A549 treated with RU486 at 1 μM for 4 hours (cell line): ENCODE results near the gene RIOK1. TPM values are rescaled to one million over a fixed set of nuclear protein-coding genes. Genes with fewer than 3 reads are reported as not detected.

Experiments used
- total RNA-seq: library from RNA; stranded (reverse); fragments of 200-300 nt; extraction: Qiagen RNA extraction; gene quantifications from 5 replicates; pipeline ENCODE4 v1.2.3, GENCODE V29; 2022; ENCODE audit warnings: low read depth

Gene RIOK1
- total RNA-seq, result 10.1 to 13.4 TPM (median 12.9 TPM) in 5 replicates

DNA sequence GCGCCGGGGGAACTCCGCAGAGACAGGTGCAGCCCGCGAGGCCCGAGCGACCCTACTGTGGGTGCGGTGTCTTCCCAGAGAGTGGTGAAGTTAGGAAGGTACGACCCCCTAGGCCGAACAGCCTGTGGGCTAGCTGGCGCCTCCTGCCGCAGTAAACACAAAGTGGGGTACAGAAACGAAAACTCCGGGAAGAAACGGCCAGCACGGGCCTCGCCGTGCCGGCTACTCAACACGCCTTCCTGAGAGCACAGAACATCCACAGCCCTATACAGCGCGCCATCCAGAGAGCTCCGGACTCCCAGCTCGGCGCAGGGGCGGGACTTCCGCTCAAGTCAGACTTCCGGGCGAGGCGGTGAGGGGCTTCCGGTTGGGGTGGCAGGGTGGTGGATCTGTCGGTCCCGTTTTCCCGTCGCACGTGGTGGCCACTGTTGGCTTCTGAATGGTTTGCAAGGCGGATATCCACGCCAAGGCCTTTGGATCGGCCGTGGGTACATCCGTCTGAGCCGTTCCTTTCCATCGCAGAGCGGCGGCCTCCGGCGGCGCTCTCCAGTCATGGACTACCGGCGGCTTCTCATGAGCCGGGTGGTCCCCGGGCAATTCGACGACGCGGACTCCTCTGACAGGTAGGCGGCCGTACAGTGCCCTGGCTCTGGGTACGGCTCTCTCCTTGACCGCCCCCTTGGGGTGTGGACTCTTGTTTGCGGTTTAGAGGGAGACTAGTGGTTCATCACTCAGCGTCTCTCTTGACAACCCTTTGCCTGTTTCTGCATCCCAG lies at the start of gene RIOK1, which contains the start of gene CAGE1:
Gene RIOK1 (plus strand): TSS at position 358 of the 775 bp plus-strand sequence. CDS start 195 bp downstream, at position 553.
Gene CAGE1 (minus strand): TSS at position 292 of the 775 bp plus-strand sequence. CDS start 2,569 bp downstream, outside the sequence.

Other genes with a start within 250 kb of the RIOK1 start
- gene SSR1, start 76.6 kb upstream of the RIOK1 start, total RNA-seq, result 58.0 to 82.1 TPM (median 72.0 TPM) in 5 replicates
- 0.10 TPM in 1 of 5 replicates, not detected in the others for gene CAGE1, start 66 bp upstream of the RIOK1 start, total RNA-seq
- 33.8 to 56.5 TPM (median 45.3 TPM) in 5 replicates for gene DSP, start 151.9 kb downstream of the RIOK1 start, total RNA-seq
- 5.1 to 10.6 TPM (median 9.1 TPM) in 5 replicates for gene SNRNP48, start 200.4 kb downstream of the RIOK1 start, total RNA-seq